ENCODE measurements around the gene TXNDC11. TPM values are rescaled to one million over a fixed set of nuclear protein-coding genes. Genes with fewer than 3 reads are reported as not detected.

Gene TXNDC11
- total RNA-seq, 4 donors from 2014 or later, result 45.7 to 67.2 (median 51.4) TPM

DNA sequence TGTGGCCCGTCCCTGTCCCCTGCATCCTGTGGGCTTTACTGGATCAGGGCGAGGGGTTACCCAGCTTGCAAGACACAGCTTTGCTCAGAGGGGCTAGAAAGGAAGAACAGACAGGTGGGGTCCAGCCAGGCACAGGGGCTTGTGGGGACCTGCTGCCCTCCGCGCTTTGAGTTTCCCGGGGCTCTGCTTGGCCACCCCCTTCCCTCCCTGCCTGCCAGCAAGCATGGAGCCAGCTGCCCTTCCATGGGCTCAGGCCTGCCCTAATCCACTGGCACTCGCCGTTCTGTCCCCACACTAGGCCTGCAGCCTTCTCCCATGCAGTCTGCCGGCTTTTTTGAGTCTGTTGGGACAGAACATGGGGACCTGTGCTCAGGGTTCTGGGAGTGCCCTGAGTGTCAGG lies 71.0 kb downstream of the TXNDC11 start:
- peaks cover 0 to 15% (median 0%) of the 10 kb centered on the region in 3 donors for H3K36me3 ChIP-seq
- no peak overlapping the region for H3K4me3 ChIP-seq
- DNase-seq (ENCODE audit: low spot score in 2 of 2), result no peak
- no peaks in the 10 kb centered on the region for H3K9me3 ChIP-seq
- 83 to 84% methylated on average over 8 of the region's 8 CpGs for WGBS, 2 donors
- no peaks in the 10 kb centered on the region for H3K27me3 ChIP-seq
- no peak for TF ChIP-seq EP300 (IDR thresholded peaks at IDR 0.05)
- TF ChIP-seq, protein P1, sequence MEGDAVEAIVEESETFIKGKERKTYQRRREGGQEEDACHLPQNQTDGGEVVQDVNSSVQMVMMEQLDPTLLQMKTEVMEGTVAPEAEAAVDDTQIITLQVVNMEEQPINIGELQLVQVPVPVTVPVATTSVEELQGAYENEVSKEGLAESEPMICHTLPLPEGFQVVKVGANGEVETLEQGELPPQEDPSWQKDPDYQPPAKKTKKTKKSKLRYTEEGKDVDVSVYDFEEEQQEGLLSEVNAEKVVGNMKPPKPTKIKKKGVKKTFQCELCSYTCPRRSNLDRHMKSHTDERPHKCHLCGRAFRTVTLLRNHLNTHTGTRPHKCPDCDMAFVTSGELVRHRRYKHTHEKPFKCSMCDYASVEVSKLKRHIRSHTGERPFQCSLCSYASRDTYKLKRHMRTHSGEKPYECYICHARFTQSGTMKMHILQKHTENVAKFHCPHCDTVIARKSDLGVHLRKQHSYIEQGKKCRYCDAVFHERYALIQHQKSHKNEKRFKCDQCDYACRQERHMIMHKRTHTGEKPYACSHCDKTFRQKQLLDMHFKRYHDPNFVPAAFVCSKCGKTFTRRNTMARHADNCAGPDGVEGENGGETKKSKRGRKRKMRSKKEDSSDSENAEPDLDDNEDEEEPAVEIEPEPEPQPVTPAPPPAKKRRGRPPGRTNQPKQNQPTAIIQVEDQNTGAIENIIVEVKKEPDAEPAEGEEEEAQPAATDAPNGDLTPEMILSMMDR (IDR thresholded peaks at IDR 0.05), result no peak
- TF ChIP-seq POLR2A (IDR thresholded peaks at IDR 0.05), result no peak
- H3K27ac ChIP-seq, result peak overlapping the region in 3 of 4 donors; percentile 59 to 95 (median 95)
- H3K4me1 ChIP-seq, result peaks cover 0 to 74% (median 39%) of the 10 kb centered on the region in 4 donors

DNA sequence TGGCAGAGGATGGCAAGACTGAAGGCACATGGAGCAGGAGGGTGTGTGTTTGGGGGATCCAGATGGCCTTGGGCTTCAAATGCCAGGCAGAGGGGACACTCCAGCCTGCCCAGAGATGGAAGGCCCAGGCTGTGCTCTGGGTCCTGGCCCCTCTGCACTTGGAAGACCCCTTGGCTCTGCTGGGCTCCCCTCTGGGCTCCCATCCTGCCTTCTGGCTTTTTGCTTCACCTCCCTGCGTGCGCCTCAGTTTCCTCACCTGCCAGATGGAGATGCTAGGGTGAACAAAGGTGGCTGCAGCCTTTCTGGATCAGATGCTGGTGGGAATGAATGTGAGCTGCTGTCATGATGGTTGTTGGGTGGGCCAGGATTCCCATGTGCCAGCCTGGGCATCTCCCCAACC lies 71.4 kb downstream of the TXNDC11 start:
- no peak for DNase-seq (ENCODE audit: low spot score in 2 of 2)
- H3K4me3 ChIP-seq, result no peak overlapping the region
- peaks cover 0 to 73% (median 37%) of the 10 kb centered on the region in 4 donors for H3K4me1 ChIP-seq
- no peaks in the 10 kb centered on the region for H3K27me3 ChIP-seq
- WGBS, 2 donors, result 96 to 100% methylated on average over 2 of the region's 2 CpGs
- TF ChIP-seq, protein P1 (IDR thresholded peaks at IDR 0.05), result no peak
- no peak for TF ChIP-seq EP300 (IDR thresholded peaks at IDR 0.05)
- TF ChIP-seq POLR2A (IDR thresholded peaks at IDR 0.05), result no peak
- no peaks in the 10 kb centered on the region for H3K9me3 ChIP-seq
- H3K27ac ChIP-seq, result peak overlapping the region in 3 of 4 donors; percentile 59 to 95 (median 95)
- peaks cover 0 to 10% (median 0%) of the 10 kb centered on the region in 3 donors for H3K36me3 ChIP-seq

DNA sequence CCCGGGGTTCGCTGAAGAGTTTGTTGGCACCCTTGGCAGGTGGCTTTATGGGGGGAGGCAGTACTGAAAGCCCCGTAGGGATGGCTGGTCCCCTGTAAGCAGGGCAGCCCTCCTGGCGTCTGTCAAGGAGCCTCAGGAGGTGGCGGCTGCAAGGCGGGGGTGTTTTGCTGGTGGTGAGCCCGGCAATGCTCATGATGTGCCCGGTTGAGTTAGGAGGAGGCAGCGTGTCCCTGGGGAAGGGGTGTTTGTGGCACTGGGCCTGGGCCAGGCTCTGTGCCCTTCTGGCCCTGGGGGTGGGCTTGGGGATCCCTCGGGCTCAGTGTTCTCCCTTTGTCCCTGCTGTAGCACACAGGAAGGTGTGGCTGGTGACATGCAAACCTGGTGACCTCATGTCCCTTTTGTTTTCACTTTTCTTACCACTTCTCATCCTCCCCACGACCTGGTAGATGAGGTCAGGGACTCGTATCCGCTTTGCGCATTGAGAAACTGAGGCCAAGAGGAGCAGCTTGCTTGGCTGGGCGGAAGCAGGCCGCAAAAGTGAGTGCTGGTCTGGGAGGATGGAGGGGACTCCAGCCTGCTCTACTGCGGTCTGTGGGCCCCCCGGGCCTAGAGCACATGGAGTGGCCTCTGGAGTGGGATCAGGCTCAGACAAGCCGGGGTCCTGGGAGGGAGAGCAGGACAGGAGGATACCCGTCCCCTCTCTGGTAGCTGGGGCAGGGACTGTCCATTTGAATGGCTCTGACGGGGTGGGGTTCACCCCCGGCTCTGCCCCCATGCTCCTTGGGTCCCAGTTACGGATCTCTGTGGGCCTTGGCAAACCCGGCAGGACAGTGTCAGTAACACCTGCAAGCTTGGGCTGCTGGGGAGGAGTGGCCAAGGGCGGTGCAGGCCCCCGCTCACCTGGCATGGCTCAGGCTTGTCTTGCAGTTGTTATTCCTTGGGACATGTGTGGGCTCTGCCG lies 72.2 kb downstream of the TXNDC11 start:
- peak overlapping the region in 2 of 4 donors; percentile 96 to 99 for H3K4me3 ChIP-seq
- H3K4me1 ChIP-seq, result peaks cover 0 to 73% (median 37%) of the 10 kb centered on the region in 4 donors
- TF ChIP-seq POLR2A (IDR thresholded peaks at IDR 0.05) (peak in 1 of 2 donors; percentile 6), EP300 (IDR thresholded peaks at IDR 0.05) (peak in 1 of 2 donors; percentile 4)
- TF ChIP-seq, protein P1 (IDR thresholded peaks at IDR 0.05), result no peak
- WGBS, 2 donors, result 64 to 74% methylated on average over 20 to 25 of the region's 27 CpGs
- peaks cover 0 to 2% (median 0%) of the 10 kb centered on the region in 3 donors for H3K36me3 ChIP-seq
- H3K27me3 ChIP-seq, result no peaks in the 10 kb centered on the region
- DNase-seq (ENCODE audit: low spot score in 2 of 2), result no peak
- H3K27ac ChIP-seq, result peak overlapping the region; percentile 90 to 95 (median 94)
- no peaks in the 10 kb centered on the region for H3K9me3 ChIP-seq

DNA sequence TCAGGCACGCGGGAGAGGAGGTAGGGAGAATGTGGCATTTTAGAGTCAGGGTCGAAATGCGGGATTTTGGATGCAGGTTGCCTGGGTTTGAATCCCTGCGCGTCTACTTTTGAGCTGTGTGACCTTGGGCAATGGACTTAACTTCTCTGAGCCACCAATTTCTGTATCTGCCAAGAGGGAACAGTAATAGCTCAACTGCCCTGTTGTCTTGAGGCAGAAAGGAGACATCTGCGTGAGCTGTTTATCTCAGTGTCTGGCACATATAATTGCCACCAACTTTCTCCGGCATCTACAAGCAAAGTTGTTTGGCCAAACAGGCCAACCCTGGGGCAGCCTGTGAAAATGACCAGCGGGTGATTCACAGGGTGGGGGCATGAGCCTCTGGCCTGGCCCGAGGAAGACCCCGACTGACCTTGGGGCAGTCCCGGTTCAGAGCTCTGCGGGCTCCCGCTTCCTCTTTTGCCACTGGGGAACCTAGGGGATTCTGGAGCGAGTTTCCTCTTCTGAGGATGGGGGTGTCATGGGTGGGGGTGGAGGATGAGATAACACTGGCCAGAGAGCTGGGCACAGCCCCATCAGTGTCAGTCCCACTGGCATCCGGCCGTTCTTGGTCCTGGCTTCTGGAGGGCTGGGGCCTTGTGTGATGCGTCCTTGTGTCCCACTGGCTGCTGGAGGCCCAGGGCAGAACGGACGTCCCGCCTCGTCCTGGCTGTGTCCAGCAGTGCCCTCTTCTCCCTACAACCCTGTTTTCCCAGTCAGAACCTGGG lies 73.1 kb downstream of the TXNDC11 start:
- WGBS, 2 donors, result 6 to 16% methylated on average over 19 to 22 of the region's 22 CpGs
- TF ChIP-seq, protein P1 (IDR thresholded peaks at IDR 0.05), result no peak
- peak in 1 of 2 donors; percentile 1 for TF ChIP-seq EP300 (IDR thresholded peaks at IDR 0.05)
- TF ChIP-seq POLR2A (IDR thresholded peaks at IDR 0.05), result no peak
- Histone ChIP-seq H3K27ac (peak overlapping the region; percentile 90 to 95 (median 94)), H3K27me3 (no peaks in the 10 kb centered on the region), H3K36me3 (no peaks in the 10 kb centered on the region), H3K4me3 (peak overlapping the region; percentile 83 to 99 (median 97)), H3K4me1 (peaks cover 0 to 76% (median 35%) of the 10 kb centered on the region in 4 donors), H3K9me3 (no peaks in the 10 kb centered on the region)
- peak; percentile 43 to 51 for DNase-seq (ENCODE audit: low spot score in 2 of 2)
